Activated CD4-positive, alpha-beta T cell treated with anti-CD3 and anti-CD28 coated beads for 4 hours (primary cell): ENCODE data around the gene CD151.
A peak's percentile ranks its signal among the peaks of the same experiment; 100 is the strongest.

Experiments
- DNase-seq, 2 donors: peaks; one replicate each; pipeline ENCODE4 v3.0.0-alpha.2; 2020

The CD151 gene

DNA sequence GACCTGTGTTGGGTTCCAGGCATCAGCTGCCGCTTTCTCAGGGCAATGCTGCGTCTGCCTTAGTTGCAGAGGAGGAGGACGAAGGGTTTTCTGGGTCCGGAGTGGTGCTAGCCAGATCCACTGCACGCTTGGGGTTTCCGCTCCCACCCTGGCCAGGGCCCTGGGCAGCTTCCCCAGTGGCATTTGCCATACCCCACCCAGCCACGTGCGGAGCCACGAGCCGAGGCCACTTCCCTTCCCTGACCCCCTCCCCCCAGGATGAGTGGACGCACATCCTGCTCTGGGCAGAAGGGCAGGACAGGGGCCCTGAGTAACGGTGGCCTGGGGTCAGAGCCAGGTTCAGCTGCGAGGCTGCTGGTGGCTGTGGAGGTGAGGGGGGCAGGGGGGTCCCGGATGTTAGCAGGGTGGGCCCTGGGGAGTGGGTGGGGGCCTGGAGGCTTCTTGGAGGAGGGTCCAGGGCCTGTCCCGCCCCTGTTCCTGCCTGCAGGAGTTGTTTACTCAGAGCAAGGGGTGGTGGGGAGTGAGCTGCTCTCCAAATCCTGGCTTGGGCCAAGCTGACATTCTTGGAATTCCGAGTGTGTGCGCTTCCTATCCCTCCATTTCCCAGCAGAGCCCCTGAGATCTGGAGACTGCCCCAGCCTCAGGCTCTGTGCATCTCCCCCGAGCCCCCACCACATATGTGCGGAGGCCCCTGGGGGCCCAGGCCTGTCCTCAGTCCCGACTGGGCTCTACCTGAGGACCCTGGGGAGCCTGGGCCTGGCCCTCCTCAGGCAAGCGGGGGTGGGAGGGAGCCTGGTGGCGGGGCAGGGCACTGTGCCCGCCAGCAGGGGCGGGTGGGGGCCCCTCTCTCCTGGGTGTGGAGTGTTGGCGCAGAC lies 11.3 kb downstream of the CD151 start:
- no peak for DNase-seq

DNA sequence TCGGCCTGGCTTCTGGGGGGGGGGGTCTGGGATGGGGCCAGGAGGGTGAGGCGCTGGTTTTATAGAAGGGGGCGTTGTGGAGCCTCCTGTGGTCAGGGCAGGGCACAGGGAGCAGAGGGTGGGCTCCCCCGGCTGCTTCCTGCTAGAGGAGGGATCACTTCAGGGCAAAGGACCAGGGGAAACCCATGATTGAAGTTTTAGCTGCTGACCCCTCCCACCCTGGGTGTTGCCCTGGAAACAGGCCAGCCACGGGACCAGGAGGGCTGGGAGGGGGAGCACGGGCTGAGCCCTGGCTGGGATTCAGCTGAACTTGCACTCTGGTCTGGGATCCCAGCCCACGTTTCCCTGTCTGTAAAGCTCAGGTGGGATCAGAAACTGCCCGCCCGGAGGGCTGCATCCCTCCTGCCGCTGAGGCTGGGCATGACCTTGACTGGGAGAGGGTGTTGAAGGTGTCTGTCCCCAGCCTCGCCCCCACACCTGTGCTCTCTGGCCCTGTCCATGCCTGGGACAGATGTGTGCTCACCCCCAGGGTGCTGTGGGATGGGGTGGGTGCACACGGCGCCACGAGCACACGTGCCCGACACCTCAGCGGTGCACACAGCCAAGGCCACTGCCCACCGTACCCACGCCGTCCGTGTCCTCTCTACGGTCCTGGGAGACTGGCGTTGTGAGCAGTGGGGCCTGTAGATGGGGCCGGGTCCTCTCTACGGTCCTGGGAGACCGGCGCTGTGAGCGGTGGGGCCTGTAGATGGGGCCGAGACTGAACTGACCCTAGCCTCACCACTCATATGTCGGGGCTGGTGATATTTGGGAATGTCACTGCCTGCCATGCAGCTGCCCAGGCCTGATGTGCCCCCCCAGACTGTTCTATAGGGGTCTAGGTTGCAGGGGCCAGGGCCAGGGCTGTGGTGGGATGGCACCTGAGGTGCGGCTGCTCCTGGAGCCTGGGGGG lies 12.2 kb downstream of the CD151 start:
- no peak for DNase-seq

GRCh38 chr11:845872-846495 lies 13.2 kb downstream of the CD151 start:
- no peak for DNase-seq

DNA sequence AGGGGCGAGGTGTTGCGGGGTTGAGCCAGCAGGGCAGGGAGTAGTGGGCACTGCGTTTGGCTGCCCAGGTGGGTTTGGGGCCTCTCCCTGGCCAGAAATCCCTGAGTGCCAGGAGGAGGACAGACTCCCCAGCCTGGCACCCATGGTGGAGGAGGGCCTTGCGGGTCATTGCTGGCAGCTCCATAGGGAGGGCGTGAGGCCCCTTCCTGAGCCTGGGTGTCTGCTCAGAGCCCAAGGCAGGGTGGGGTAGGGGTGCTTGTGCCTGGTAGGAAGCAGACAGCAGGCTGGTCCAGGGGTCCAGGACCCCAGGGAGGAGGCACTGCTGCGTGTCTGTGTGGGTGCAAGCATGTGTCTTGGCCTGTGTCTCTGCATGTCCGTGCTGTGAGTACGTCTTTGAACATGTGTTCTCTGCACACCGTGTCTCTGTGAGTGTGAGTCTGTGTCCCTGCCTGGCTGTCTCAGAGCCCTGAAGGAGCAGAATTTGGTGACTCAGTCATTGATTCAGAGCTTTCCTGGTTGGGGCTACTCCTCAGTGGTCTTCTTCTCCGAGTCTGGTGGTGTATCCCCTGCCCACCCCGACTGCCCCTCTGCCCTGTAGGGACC lies 13.8 kb downstream of the CD151 start:
- DNase-seq = no peak

GRCh38 chr11:847876-848275 lies 15.1 kb downstream of the CD151 start:
- no peak for DNase-seq

DNA sequence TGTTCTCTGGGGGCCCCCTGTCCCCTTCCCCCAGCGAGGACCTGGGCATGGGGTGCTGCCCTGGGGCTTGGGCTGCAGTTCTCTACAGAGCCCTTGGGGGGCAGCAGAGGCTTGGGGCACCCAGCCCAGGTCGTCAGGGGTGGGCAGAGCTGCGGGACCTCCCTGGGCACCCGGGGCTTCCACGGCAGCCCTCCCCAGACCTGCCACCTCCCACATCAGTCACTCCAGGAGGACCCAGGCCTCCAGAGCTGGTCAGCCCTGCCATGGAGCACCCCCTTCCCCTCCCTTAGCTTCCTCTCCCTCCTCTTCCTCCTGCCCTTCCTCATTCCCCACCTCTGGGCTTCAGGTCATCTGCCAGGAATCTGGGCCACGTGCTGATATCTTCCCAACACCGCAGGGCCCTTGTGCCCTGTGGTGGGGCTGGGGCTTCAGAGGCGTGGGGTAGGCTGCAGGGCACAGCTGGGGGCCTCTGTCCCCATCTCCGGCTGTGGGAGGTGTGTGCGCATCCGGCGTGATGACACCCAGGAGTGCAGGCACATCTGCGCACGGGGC lies 15.7 kb downstream of the CD151 start:
- DNase-seq = peak; percentile 58 to 63

DNA sequence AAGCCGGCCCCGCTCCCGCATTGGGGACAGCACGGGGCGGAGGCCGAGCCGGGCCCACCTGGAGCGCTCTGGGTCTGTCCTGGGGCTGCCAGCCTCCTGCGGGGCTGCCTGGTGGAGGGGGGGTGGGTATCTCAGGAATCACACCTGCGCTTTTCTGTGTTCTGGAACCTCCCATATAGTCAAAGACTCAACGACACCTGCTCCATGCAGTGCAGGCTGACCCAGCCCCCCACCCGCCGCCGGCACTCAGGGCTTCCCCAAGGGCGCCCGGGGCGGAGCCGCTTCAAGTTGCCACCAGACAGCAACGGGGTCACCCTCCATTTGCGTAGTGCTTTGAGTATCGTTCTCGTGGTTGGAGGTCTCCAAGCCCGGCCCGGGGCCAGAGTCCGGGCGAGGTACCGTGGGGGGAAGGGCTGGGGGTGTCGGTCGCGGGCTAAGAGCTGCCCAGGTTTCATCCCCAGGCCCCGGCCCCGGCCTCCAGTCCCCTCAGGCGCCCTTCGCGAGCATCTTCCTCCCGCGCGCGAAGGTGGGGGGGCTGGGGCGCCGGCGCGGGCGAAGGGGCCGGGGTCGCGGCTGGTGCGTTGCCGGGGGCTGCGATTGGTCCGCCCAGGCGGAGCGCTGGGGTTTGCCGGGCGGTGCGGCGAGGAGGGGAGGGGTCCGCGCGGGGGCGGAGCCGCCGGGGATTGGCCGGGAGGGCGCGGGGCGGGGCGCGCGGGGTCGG lies 16.5 kb downstream of the CD151 start:
- DNase-seq = peak in 1 of 2 donors; percentile 40

- no peak for DNase-seq
Measured at GRCh38 chr11:849951-850774, 17.4 kb downstream of the CD151 start.

DNA sequence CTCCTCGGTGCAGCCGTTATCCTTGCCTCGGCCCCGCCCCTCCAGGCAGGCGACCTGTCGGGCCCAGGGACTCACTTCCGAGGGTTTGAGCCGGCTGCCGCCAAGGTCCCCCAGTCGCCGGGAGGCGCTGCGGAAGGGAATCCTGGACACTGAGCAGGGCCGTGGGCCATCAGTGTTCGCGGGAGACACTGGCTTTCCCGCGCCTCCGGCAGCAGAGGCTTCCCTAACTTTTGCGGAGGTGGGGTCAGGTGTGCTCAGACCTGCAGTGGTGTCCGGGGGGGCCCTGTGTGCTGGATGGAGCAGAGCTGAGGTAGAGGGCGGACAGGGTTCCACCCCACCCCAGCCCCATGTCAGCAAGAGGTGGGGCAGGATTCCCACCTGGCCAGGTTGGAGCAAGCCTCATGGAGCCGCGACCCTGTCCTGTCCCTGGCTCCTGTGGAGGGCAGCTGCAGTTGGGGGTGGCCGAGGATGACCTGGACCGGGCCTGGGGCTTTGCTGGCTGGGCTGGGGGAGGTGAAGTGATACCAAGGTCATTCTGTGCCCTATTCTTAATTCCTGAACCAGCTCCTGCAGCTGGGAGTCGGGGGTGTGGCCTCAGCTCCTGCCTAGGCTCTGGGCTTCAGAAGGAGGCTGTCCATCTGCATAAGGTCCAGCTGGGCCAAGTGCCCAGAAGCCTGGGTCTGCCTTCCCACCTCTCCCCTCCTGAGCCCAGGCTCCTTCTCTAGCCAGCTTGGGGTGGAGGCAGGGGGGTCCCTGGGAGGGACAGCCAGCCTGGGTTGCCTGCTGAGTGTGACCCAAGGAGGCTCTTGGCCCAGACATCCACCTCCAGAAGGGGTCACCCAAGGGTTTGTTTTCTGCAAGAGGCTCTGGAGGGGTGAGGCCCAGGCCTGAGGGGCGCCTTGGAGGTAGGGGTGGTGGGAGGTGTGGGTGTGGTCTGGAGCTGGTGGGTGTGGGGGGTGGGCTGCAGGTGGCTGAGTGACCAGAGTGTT lies 18.3 kb downstream of the CD151 start:
- no peak for DNase-seq

- DNase-seq = no peak
Measured at GRCh38 chr11:852762-853161, 20.0 kb downstream of the CD151 start.

DNA sequence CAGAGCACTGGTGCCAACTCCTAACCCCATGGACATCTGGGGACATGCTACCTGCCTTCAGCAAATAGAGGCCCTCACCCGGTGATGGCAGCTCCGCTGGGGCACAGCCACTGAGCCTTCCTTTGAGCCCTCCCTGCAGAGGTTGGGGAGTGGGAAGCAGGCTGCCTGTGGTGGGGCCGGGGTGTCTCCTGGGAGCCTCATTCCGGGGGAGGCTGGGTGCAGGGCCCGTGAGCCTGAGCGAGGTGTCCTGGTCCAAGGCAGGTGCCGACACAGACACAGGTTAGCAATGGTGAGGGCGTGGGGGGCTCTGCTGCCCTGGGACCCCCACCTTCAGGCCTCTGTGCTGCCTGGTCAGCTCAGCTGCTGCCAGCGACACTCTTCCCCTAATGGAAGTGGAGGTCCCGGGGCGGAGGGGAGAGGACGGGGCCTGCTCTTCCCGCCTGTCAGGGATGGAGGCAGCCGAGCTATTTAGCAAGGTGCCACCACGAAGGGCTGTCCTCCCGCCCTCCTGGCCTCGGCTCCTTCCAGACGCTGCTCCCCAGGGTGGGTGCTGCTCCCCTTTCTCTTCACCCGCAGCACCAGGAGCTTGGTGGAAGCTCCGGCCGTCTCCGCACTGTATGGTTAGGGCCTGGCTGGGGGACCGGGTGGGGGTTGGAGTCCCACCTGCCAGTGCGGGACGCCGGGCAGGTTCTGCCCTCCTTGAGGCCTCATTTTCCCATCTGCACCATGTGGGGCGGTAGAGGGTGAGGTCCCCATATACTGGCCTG lies 21.1 kb downstream of the CD151 start:
- DNase-seq = no peak

- no peak for DNase-seq
Measured at GRCh38 chr11:854601-855329, 22.0 kb downstream of the CD151 start.

DNA sequence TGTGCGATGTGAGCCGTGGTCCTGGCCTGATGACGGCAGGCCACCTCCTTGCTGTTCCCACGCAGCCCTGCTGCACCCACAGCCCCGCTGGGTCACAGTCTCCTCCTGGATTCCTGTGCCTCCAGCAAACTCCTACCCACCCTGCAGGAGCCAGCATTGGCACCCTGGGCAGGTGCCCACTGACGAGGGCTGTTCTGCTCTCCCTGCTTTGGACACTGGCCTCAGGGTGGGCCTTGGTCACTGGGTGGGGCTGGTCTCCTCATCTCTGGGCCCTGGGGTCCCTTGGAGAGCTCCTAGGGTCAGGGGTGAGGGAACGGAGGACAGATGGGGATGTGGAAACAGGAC lies 22.6 kb downstream of the CD151 start:
- no peak for DNase-seq

DNA sequence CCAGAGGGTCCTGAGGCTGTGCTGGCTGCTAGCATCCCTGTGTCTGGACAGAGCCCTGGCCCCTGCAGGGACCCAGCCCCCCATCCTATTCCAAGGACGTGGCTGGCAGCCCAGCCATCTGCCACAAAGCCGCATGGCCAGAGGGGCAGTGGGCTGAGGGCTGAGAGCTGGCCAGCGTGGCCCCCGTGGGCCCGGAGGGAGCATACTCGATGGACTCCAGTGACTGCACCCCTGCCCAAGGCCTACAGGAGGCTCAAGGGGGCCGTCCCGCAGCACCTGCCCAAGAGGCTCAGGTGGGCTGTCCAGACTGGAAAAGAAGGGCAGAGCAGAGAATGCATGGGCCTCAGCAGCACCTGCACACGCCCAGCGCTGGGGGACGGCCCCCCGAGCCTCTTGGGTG lies 23.0 kb downstream of the CD151 start:
- no peak for DNase-seq

GRCh38 chr11:856397-856796 lies 23.6 kb downstream of the CD151 start:
- no peak for DNase-seq

DNA sequence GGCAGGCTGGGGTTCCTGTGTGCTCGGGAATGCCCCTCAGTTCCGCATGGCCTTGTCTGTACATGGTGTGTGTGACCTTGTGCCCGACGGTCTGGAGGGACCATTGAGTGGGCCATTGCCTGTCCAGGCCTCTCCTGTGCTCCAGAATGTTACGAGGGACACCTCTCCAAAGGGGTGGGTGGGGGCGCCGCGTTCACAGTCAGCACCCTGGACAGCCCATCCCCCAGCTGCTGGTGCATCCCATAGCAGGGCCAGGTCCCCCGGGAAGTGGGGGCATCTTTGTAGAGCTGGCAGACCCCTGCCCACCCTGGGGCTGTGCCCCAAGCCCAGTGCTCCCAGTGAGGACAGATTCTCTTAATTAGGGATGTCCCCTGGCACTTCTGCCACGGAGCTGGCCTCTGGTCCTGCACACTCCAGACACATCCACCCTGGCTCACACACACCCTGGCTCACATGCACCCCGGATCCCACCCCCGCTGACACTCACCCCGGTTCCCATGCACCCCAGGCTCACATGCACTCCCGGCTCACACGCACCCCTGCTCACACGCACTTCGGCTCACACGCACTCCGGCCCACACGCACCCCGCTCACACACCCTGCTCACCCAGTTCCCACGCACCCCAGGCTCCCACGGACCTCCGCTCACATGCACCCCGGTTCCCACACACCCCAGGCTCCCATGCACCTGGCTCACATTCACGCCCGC lies 25.5 kb downstream of the CD151 start:
- no peak for DNase-seq

DNA sequence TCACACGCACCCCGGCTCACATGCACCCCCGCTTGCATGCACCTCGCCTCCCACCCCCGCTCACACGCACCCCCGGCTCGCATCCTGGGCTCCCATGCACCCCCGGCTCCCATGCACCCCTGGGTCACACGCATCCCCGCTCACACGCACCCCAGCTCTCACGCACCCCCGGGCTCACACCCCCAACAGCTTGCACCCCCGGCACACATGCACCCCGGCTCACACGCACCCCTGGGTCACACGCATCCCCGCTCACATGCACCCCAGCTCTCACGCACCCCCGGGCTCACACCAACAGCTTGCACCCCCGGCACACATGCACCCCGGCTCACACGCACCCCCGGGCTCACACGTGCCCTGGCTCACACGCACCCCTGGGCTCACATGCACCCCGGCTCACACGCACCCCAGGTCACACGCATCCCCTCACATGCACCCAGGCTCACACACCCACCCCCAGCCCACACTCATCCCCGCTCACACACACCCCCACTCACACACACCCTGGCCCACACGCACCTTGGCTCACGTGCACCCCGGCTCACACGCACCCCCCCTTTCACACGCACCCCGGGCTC lies 26.1 kb downstream of the CD151 start:
- no peak for DNase-seq
